Aorta (tissue), 5 donors: ENCODE measurements around the gene FOXF1. TPM values are rescaled to one million over a fixed set of nuclear protein-coding genes. Genes with fewer than 3 reads are reported as not detected.

Experiments used
- ATAC-seq: fragments of 200-7000 bp; cut with Tn5 transposase; one replicate; pipeline ENCODE4 v1.9.1; 2022; ENCODE audit warnings: moderate library complexity; ENCODE audit not compliant: low FRiP score
- DNase-seq, 2 donors: peaks; one replicate each; pipeline ENCODE4 v3.0.0-alpha.2; 2020
- H3K27ac ChIP-seq, 2 donors: one replicate each; pipeline ENCODE4 v1.5.1; 2013; ENCODE audit warnings: low read length in 2 of 2, mild to moderate bottlenecking in 2 of 2, moderate library complexity in 2 of 2, control low read depth in 1 of 2, inconsistent platforms in 1 of 2, low read depth in 1 of 2
- H3K27me3 ChIP-seq, 2 donors: one replicate each; pipeline ENCODE4 v1.6.1; 2013; ENCODE audit warnings: control low read depth in 1 of 2, low read length in 1 of 2, mild to moderate bottlenecking in 1 of 2, moderate library complexity in 1 of 2; ENCODE audit not compliant: insufficient read depth in 2 of 2, control insufficient read depth in 1 of 2
- H3K36me3 ChIP-seq, 2 donors: one replicate each; pipeline ENCODE4 v1.6.1; 2013; ENCODE audit warnings: control low read depth in 1 of 2, low read length in 1 of 2, mild to moderate bottlenecking in 1 of 2; ENCODE audit not compliant: insufficient read depth in 2 of 2, control insufficient read depth in 1 of 2
- H3K4me1 ChIP-seq, 2 donors: one replicate each; pipeline ENCODE4 v1.6.1; 2013; ENCODE audit warnings: low read length in 2 of 2, control low read depth in 1 of 2, mild to moderate bottlenecking in 1 of 2, moderate library complexity in 1 of 2; ENCODE audit not compliant: insufficient read depth in 2 of 2, control insufficient read depth in 1 of 2
- H3K4me3 ChIP-seq, 2 donors: one replicate each; pipeline ENCODE4 v1.5.1; 2013; ENCODE audit warnings: low read length in 2 of 2, control low read depth in 1 of 2, mild to moderate bottlenecking in 1 of 2
- H3K9me3 ChIP-seq: one replicate; pipeline ENCODE4 v1.6.1; 2013; ENCODE audit warnings: mild to moderate bottlenecking, low read length; ENCODE audit not compliant: control insufficient read depth
- whole genome bisulfite sequencing, 2 donors: extraction: QIAGEN DNeasy Blood & Tissue Kit; methylation state at CpG; one replicate each; pipeline ENCODE4 v1.1.7; 2013; 5-methylcytosine and 5-hydroxymethylcytosine counted together
- intact Hi-C, 2 donors: fragments of 100-400 bp; cut with DNase I; formaldehyde crosslinking; loops; one replicate each; pipeline versions ENCODE4 v1.14.2 to v1.15.0; 2022
- polyA plus RNA-seq, 2 donors: library from polyadenylated mRNA; stranded (reverse); fragments of 200-250 nt; gene quantifications; one replicate each; pipeline ENCODE4 v1.2.3, GENCODE V29; 2013
- total RNA-seq, 2 donors: library from RNA; stranded (reverse); fragmentation: NEBNext Ultra II Directional; extraction: Animal tissue kit (Norgen Biotek cat#: 25700); gene quantifications; one replicate each; pipeline ENCODE4 v1.2.1, GENCODE V29; 2021
- donor health status: healthy with polysubstance abuse.
- donor health status: Bipolar disorder and iron deficiency.
- donor health status: DM: no; HTN: no; CAD: no.
- donor health status: DM: no; HTN: no; CAD: no.
- donor health status: DM: yes; HTN: yes; CAD: no.

FOXF1 gene
- total and polyA plus RNA-seq, 4 donors: 0.10 to 1.8 (median 0.50) TPM

GRCh38 chr16:86533076-86533475 lies 22.7 kb downstream of the FOXF1 start:
- no peak for ATAC-seq
- intact Hi-C loops: no loop called here
- no peak overlapping the region for H3K4me3 ChIP-seq
- 95 to 98% methylated on average over 8 of the region's 8 CpGs for WGBS, 2 donors
- H3K4me1 ChIP-seq: no peaks in the 10 kb centered on the region
- no peaks in the 10 kb centered on the region for H3K27me3 ChIP-seq
- H3K36me3 ChIP-seq: no peaks in the 10 kb centered on the region
- peak in 1 of 2 donors; percentile 17 for DNase-seq
- H3K9me3 ChIP-seq: no peaks in the 10 kb centered on the region
- no peak overlapping the region for H3K27ac ChIP-seq

GRCh38 chr16:86533767-86534351 lies 23.5 kb downstream of the FOXF1 start:
- Histone ChIP-seq H3K4me3 (no peak overlapping the region), H3K4me1 (no peaks in the 10 kb centered on the region), H3K27me3 (no peaks in the 10 kb centered on the region), H3K36me3 (no peaks in the 10 kb centered on the region), H3K27ac (no peak overlapping the region), H3K9me3 (no peaks in the 10 kb centered on the region)
- intact Hi-C loops: no loop called here
- DNase-seq (peak in 1 of 2 donors; percentile 36), ATAC-seq (no peak)
- WGBS, 2 donors: 90% methylated on average over 8 of the region's 8 CpGs

- H3K36me3 ChIP-seq: peaks cover 0 to 6% of the 10 kb centered on the region in 2 donors
- no peak overlapping the region for H3K27ac ChIP-seq
- DNase-seq (peak in 1 of 2 donors; percentile 38), ATAC-seq (no peak)
- no peaks in the 10 kb centered on the region for H3K4me1 ChIP-seq
- no peaks in the 10 kb centered on the region for H3K27me3 ChIP-seq
- H3K4me3 ChIP-seq: no peak overlapping the region
- H3K9me3 ChIP-seq: no peaks in the 10 kb centered on the region
- intact Hi-C loops: no loop called here
- 83 to 86% methylated on average over 18 of the region's 18 CpGs for WGBS, 2 donors
Measured at GRCh38 chr16:86534779-86535615, 24.7 kb downstream of the FOXF1 start.

GRCh38 chr16:86536621-86537020 lies 26.3 kb downstream of the FOXF1 start:
- WGBS, 2 donors: 95 to 97% methylated on average over 17 of the region's 17 CpGs
- Histone ChIP-seq H3K4me1 (no peaks in the 10 kb centered on the region), H3K36me3 (peaks cover 0 to 9% of the 10 kb centered on the region in 2 donors), H3K4me3 (no peak overlapping the region), H3K9me3 (no peaks in the 10 kb centered on the region), H3K27ac (no peak overlapping the region), H3K27me3 (no peaks in the 10 kb centered on the region)
- intact Hi-C loops: no loop called here
- ATAC-seq (no peak), DNase-seq (peak in 1 of 2 donors; percentile 39)

- ATAC-seq (no peak), DNase-seq (no peak)
- Histone ChIP-seq H3K36me3 (peaks cover 0 to 11% of the 10 kb centered on the region in 2 donors), H3K4me3 (no peak overlapping the region), H3K27ac (no peak overlapping the region), H3K4me1 (no peaks in the 10 kb centered on the region), H3K9me3 (no peaks in the 10 kb centered on the region), H3K27me3 (no peaks in the 10 kb centered on the region)
- 95 to 97% methylated on average over 4 of the region's 4 CpGs for WGBS, 2 donors
- intact Hi-C loops: no loop called here
Measured at GRCh38 chr16:86537486-86537885, 27.2 kb downstream of the FOXF1 start.

- intact Hi-C loops: no loop called here
- Histone ChIP-seq H3K4me1 (no peaks in the 10 kb centered on the region), H3K4me3 (no peak overlapping the region), H3K27ac (no peak overlapping the region), H3K9me3 (no peaks in the 10 kb centered on the region), H3K27me3 (no peaks in the 10 kb centered on the region), H3K36me3 (peaks cover 0 to 11% of the 10 kb centered on the region in 2 donors)
- no peak for ATAC-seq
- WGBS, 2 donors: 91 to 92% methylated on average over 17 of the region's 17 CpGs
- DNase-seq: peak in 1 of 2 donors; percentile 64
Measured at GRCh38 chr16:86538196-86538780, 28.0 kb downstream of the FOXF1 start.

GRCh38 chr16:86540894-86541293 lies 30.6 kb downstream of the FOXF1 start:
- H3K27ac ChIP-seq: no peak overlapping the region
- intact Hi-C loops: no loop called here
- ATAC-seq (no peak), DNase-seq (no peak)
- peaks cover 0 to 13% of the 10 kb centered on the region in 2 donors for H3K36me3 ChIP-seq
- H3K9me3 ChIP-seq: no peaks in the 10 kb centered on the region
- H3K27me3 ChIP-seq: no peaks in the 10 kb centered on the region
- 86 to 88% methylated on average over 6 of the region's 6 CpGs for WGBS, 2 donors
- H3K4me3 ChIP-seq: no peak overlapping the region
- H3K4me1 ChIP-seq: no peaks in the 10 kb centered on the region

- WGBS, 2 donors: 92 to 94% methylated on average over 11 of the region's 11 CpGs
- Histone ChIP-seq H3K27ac (no peak overlapping the region), H3K27me3 (no peaks in the 10 kb centered on the region), H3K4me1 (no peaks in the 10 kb centered on the region), H3K36me3 (peaks cover 0 to 13% of the 10 kb centered on the region in 2 donors), H3K4me3 (no peak overlapping the region), H3K9me3 (no peaks in the 10 kb centered on the region)
- DNase-seq (peak in 1 of 2 donors; percentile 45), ATAC-seq (no peak)
- intact Hi-C loops: no loop called here
Measured at GRCh38 chr16:86541560-86541959, 31.2 kb downstream of the FOXF1 start.
